ENCODE measurements around the gene EFCAB9.

EFCAB9 gene

DNA sequence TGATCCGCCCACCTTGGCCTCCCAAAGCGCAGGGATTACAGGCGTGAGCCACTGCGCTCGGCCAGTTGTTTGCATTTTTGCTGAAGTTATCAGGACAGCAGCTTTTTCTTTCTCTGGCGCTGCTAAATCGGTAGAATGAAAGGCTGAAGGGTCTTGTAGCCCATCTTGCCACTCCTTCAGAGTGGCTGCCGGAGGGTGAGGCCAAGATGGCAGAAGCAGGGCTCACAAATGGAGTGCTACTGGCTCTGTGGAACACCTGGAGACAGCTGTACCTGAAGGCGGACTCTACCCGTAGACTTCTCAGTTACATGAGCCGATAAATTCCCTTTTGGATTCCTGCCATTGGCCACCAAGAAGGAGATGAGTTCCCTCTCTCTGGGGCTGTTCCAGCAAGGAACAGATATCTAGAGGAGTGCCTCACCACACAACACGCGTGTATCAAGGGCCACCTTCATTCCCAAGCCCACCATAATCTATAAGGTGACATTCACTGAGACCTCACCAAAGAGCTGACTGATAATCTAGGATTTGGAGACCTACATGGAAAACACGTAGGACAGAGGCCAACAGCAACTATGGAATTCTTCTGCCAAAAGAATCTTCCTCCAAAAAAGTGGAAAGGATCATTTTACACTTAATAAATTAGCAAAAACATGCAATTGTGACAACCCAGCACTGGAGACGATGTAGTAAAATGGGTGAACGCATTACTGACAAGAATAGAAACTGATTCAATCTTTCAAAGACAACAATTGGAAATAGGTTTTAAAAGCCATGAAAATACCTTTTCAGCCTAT lies 27.7 kb upstream of the EFCAB9 start:
- TF ChIP-seq, protein P1, sequence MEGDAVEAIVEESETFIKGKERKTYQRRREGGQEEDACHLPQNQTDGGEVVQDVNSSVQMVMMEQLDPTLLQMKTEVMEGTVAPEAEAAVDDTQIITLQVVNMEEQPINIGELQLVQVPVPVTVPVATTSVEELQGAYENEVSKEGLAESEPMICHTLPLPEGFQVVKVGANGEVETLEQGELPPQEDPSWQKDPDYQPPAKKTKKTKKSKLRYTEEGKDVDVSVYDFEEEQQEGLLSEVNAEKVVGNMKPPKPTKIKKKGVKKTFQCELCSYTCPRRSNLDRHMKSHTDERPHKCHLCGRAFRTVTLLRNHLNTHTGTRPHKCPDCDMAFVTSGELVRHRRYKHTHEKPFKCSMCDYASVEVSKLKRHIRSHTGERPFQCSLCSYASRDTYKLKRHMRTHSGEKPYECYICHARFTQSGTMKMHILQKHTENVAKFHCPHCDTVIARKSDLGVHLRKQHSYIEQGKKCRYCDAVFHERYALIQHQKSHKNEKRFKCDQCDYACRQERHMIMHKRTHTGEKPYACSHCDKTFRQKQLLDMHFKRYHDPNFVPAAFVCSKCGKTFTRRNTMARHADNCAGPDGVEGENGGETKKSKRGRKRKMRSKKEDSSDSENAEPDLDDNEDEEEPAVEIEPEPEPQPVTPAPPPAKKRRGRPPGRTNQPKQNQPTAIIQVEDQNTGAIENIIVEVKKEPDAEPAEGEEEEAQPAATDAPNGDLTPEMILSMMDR (IDR thresholded peaks at IDR 0.05; ENCODE audit: low read depth, low read length) = no peak
- no peak for DNase-seq (ENCODE audit: extremely low read depth, low read depth)

GRCh38 chr5:172167895-172168294 lies 26.1 kb upstream of the EFCAB9 start:
- TF ChIP-seq, protein P1 (IDR thresholded peaks at IDR 0.05; ENCODE audit: low read depth, low read length) = no peak
- DNase-seq (ENCODE audit: extremely low read depth, low read depth) = no peak

DNA sequence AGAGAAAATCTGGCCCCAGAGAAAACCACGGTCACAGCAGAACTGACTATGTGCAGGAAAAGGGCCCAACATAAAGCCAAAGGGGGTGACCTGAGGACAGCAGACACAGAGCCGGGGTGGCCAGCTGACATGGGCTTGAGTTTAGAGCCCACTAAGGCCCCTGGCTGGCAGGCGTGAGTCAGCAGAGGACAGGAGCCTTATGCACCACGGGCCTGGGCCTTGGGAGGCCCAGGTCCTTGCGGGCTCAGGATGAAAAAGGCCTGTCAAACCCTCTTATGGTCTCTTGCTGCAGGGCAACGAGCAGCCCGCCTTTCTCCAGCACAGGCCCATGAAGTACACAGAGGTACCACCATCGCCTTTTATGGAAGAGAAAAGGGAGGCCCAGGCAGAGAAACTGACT lies 25.7 kb upstream of the EFCAB9 start:
- DNase-seq (ENCODE audit: extremely low read depth, low read depth) = no peak
- TF ChIP-seq, protein P1 (IDR thresholded peaks at IDR 0.05; ENCODE audit: low read depth, low read length) = no peak

DNA sequence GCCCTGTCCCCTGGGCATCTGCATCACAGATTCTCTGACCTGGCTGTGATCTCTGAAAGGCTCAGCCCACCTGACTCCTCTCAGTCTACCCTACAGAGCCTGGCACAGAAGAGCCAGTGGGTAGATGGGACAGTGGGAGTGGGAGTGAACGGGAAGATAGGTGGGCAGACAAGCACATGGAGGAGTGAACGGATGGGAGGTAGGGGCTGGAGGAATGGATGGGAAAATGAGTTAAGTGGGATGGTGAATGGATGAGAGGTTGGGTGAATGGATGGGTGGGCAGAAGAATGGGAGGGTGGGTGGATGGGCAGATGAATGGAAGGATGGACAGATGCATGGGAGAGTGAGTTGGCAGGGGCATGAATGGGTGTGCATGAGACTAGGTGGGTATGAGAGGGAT lies 24.8 kb upstream of the EFCAB9 start:
- TF ChIP-seq, protein P1 (IDR thresholded peaks at IDR 0.05; ENCODE audit: low read depth, low read length) = no peak
- DNase-seq (ENCODE audit: extremely low read depth, low read depth) = no peak

GRCh38 chr5:172170251-172170701 lies 23.7 kb upstream of the EFCAB9 start:
- TF ChIP-seq, protein P1 (IDR thresholded peaks at IDR 0.05; ENCODE audit: low read depth, low read length) = no peak
- DNase-seq (ENCODE audit: extremely low read depth, low read depth) = no peak

- TF ChIP-seq, protein P1 (IDR thresholded peaks at IDR 0.05; ENCODE audit: low read depth, low read length) = no peak
- DNase-seq (ENCODE audit: extremely low read depth, low read depth) = no peak
Observed at GRCh38 chr5:172171118-172171517, 22.9 kb upstream of the EFCAB9 start.

DNA sequence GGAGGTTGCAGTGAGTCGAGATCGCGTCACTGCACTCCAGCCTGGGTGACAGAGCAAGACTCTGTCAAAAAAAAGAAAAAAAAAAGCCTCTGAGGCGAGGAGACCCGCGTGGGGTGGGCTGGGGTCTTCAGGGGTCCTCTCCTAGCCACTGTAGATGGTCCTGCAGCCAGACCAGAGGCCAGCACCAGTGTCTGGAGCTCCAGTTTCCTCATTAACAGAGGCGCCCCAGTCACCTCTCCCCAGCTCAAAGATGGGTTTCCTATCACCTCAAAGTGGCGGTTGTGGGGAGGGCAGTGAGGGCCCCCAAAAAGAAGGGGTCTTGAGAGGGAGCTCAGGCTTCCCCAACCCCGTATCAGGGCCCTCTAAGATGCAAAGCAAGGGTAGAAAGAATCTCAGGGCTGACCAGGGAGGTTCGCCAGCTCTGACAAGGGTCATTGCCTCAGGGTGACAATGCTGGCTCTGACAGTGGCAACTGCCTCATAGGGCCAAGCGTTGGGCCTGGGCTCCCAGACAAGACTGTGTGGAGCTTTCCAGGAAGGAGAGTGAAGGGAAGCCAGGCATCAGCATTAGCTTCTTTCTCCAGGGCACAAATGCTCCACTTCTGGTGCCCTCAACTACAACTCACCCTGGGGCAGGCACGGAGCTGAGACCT lies 20.9 kb upstream of the EFCAB9 start:
- TF ChIP-seq, protein P1 (IDR thresholded peaks at IDR 0.05; ENCODE audit: low read depth, low read length) = no peak
- no peak for DNase-seq (ENCODE audit: extremely low read depth, low read depth)
